H1 (cell line): ENCODE measurements around the gene BORA. TPM values are rescaled to one million over a fixed set of nuclear protein-coding genes. Genes with fewer than 3 reads are reported as not detected.

Source experiments
- CTCF ChIA-PET: fragments of 300-600 bp; sonication (Branson Sonifier 250); formaldehyde crosslinking; loops from one replicate; lab custom pipeline; 2021; ENCODE audit not compliant: partially characterized antibody; lab: Charles Lee
- POLR2A ChIA-PET: fragments of 300-600 bp; sonication (Branson Sonifier 250); formaldehyde crosslinking; loops from one replicate; lab custom pipeline; 2021; ENCODE audit warnings: inconsistent platforms; ENCODE audit not compliant: partially characterized antibody; lab: Charles Lee
- DNase-seq, 2 experiments: peaks; one replicate each; pipeline versions ENCODE4 v3.0.0 to v3.0.0-alpha.2; 2010 to 2022; ENCODE audit warnings: low spot score in 2 of 2, low read depth in 1 of 2, mixed read lengths in 1 of 2
- FAIRE-seq: peaks from 2 replicates; lab custom pipeline; 2011; peaks lifted over from hg19 to GRCh38; lab: Jason Lieb, UNC
- H2AFZ ChIP-seq: 2 replicates; pipeline ENCODE4 v1.8.1; 2012; ENCODE audit warnings: low read length, inconsistent platforms
- H2AK5ac ChIP-seq: 2 replicates; pipeline ENCODE4 v1.6.1; 2013; ENCODE audit warnings: low read depth, low read length
- H2BK120ac ChIP-seq: replicated peaks from 2 replicates; pipeline ENCODE3; 2013; ENCODE audit warnings: low read depth, low read length, inconsistent platforms
- H2BK12ac ChIP-seq: 2 replicates; pipeline ENCODE4 v1.6.1; 2013; ENCODE audit warnings: low read depth, low read length
- H2BK15ac ChIP-seq: 2 replicates; pipeline ENCODE4 v1.6.1; 2013; ENCODE audit warnings: low read length
- H2BK20ac ChIP-seq: 2 replicates; pipeline ENCODE4 v1.6.1; 2013; ENCODE audit warnings: low read length
- H2BK5ac ChIP-seq: 2 replicates; pipeline ENCODE4 v1.6.1; 2013; ENCODE audit warnings: low read depth, low read length
- H3K14ac ChIP-seq: 2 replicates; pipeline ENCODE4 v1.6.1; 2013; ENCODE audit warnings: inconsistent platforms; ENCODE audit not compliant: insufficient read length
- H3K18ac ChIP-seq: 2 replicates; pipeline ENCODE4 v1.6.1; 2013; ENCODE audit warnings: low read length; ENCODE audit errors: extremely low read depth
- H3K23ac ChIP-seq: 2 replicates; pipeline ENCODE4 v1.6.1; 2013; ENCODE audit warnings: inconsistent platforms; ENCODE audit not compliant: insufficient read length
- H3K23me2 ChIP-seq: 2 replicates; pipeline ENCODE4 v1.6.1; 2013; ENCODE audit warnings: low read depth, low read length
- H3K27ac ChIP-seq: 2 replicates; pipeline ENCODE4 v1.6.1; 2011; ENCODE audit warnings: low read depth, low read length, inconsistent platforms
- H3K27me3 ChIP-seq, 4 experiments: replicated peaks in 1 of 4; 1 replicate in 1 of 4; 2 replicates in 3 of 4; pipeline versions ENCODE4 v1.6.1 to v1.8.1; 2011 to 2013; ENCODE audit warnings: low read length in 3 of 4, mild to moderate bottlenecking in 3 of 4, inconsistent platforms in 2 of 4, mixed read lengths in 2 of 4, moderate library complexity in 1 of 4; ENCODE audit not compliant: control insufficient read depth in 3 of 4, insufficient read depth in 3 of 4; ENCODE audit errors: extremely low read depth in 1 of 4
- H3K36me3 ChIP-seq, 4 experiments: 2 replicates each; pipeline versions ENCODE4 v1.6.1 to v1.8.1; 2011 to 2013; ENCODE audit warnings: mild to moderate bottlenecking in 4 of 4, low read length in 3 of 4, moderate library complexity in 2 of 4, control low read depth in 1 of 4, inconsistent platforms in 1 of 4; ENCODE audit not compliant: insufficient read depth in 4 of 4, control insufficient read depth in 2 of 4
- H3K4ac ChIP-seq: replicated peaks from 2 replicates; pipeline ENCODE3; 2013; ENCODE audit warnings: low read length, low read depth, mixed read lengths, inconsistent platforms; ENCODE audit not compliant: insufficient read length
- H3K4me1 ChIP-seq, 4 experiments: replicated peaks in 1 of 4; 1 replicate in 1 of 4; 2 replicates in 3 of 4; pipeline versions ENCODE4 v1.6.1 to v1.8.1; 2011 to 2013; ENCODE audit warnings: low read length in 3 of 4, inconsistent platforms in 2 of 4, mixed read lengths in 1 of 4; ENCODE audit not compliant: insufficient read depth in 4 of 4, control insufficient read depth in 3 of 4
- H3K4me2 ChIP-seq, 2 experiments: 2 replicates each; pipeline versions ENCODE4 v1.6.1 to v1.8.1; 2011 to 2013; ENCODE audit warnings: low read depth in 2 of 2, low read length in 2 of 2, control low read depth in 1 of 2, inconsistent platforms in 1 of 2, mild to moderate bottlenecking in 1 of 2; ENCODE audit not compliant: insufficient read depth in 1 of 2
- H3K4me3 ChIP-seq, 4 experiments: fragments of 200-600, 300-600 bp in 1 of 4; sonication (generic), shearing (Covaris generic), sonication (Bioruptor Twin) in 1 of 4; 2 replicates each; pipeline versions ENCODE4 v1.5.1 to v1.8.1; 2011 to 2016; ENCODE audit warnings: low read length in 4 of 4, low read depth in 3 of 4, control low read depth in 2 of 4, inconsistent platforms in 2 of 4, mild to moderate bottlenecking in 2 of 4, mixed read lengths in 1 of 4, moderate library complexity in 1 of 4; ENCODE audit not compliant: insufficient read depth in 2 of 4; ENCODE audit errors: extremely low read depth in 1 of 4
- H3K56ac ChIP-seq: replicated peaks from 2 replicates; pipeline ENCODE3; 2013; ENCODE audit warnings: low read depth, mild to moderate bottlenecking, mixed read lengths, low read length, inconsistent platforms; ENCODE audit not compliant: insufficient read length
- H3K79me1 ChIP-seq: 2 replicates; pipeline ENCODE4 v1.6.1; 2013; ENCODE audit warnings: low read depth, low read length, control low read depth
- H3K79me2 ChIP-seq, 2 experiments: 2 replicates each; pipeline versions ENCODE4 v1.6.1 to v1.8.1; 2012 to 2013; ENCODE audit warnings: low read length in 2 of 2, mild to moderate bottlenecking in 2 of 2, inconsistent platforms in 1 of 2; ENCODE audit not compliant: insufficient read depth in 2 of 2, control insufficient read depth in 1 of 2
- H3K9ac ChIP-seq, 4 experiments: replicated peaks in 1 of 4; 1 replicate in 1 of 4; 2 replicates in 3 of 4; pipeline versions ENCODE4 v1.6.1 to v1.8.1; 2011 to 2013; ENCODE audit warnings: low read depth in 3 of 4, low read length in 3 of 4, control low read depth in 2 of 4, mild to moderate bottlenecking in 2 of 4, moderate library complexity in 2 of 4, inconsistent platforms in 1 of 4; ENCODE audit errors: extremely low read depth in 1 of 4
- H3K9me3 ChIP-seq, 2 experiments: 2 replicates each; pipeline versions ENCODE4 v1.6.1 to v1.8.1; 2012 to 2013; ENCODE audit warnings: mild to moderate bottlenecking in 2 of 2, moderate library complexity in 2 of 2, control low read depth in 1 of 2, inconsistent platforms in 1 of 2, low read depth in 1 of 2, low read length in 1 of 2, mixed read lengths in 1 of 2; ENCODE audit not compliant: insufficient read depth in 2 of 2
- H4K20me1 ChIP-seq, 2 experiments: replicated peaks in 1 of 2; 2 replicates each; pipeline versions ENCODE3 to v1.8.1; 2011 to 2013; ENCODE audit warnings: inconsistent platforms in 2 of 2, low read length in 2 of 2, mild to moderate bottlenecking in 1 of 2; ENCODE audit not compliant: insufficient read depth in 2 of 2, control insufficient read depth in 1 of 2
- H4K5ac ChIP-seq: 2 replicates; pipeline ENCODE4 v1.6.1; 2013; ENCODE audit warnings: low read length, low read depth, mixed read lengths, inconsistent platforms; ENCODE audit not compliant: insufficient read length
- H4K8ac ChIP-seq: 2 replicates; pipeline ENCODE4 v1.8.0; 2013; ENCODE audit warnings: mild to moderate bottlenecking, moderate library complexity, low read length, inconsistent platforms; ENCODE audit not compliant: insufficient read depth; ENCODE audit errors: extremely low read depth
- H4K91ac ChIP-seq: replicated peaks from 2 replicates; pipeline ENCODE3; 2013; ENCODE audit warnings: low read length, mixed read lengths, inconsistent platforms; ENCODE audit not compliant: insufficient read length
- ASH2L ChIP-seq: fragments of 200-600, 300-600 bp; sonication (generic); IDR thresholded peaks from one replicate; pipeline ENCODE4 v1.7.1; 2017; ENCODE audit warnings: low read length
- CBX8 ChIP-seq: fragments of 300-800, 300-1000 bp; sonication (generic); IDR thresholded peaks from 2 replicates; pipeline ENCODE4 v1.7.1; 2016; ENCODE audit warnings: low read depth, low read length, borderline replicate concordance
- CEBPB ChIP-seq: IDR thresholded peaks from 2 replicates; pipeline ENCODE4 v1.6.1; 2012; ENCODE audit warnings: low read depth, low read length
- GTF2F1 ChIP-seq: IDR thresholded peaks from 2 replicates; pipeline ENCODE4 v1.6.1; 2012; ENCODE audit warnings: low read depth, low read length, improper control_type of control experiment, borderline replicate concordance
- HDAC6 ChIP-seq: IDR thresholded peaks from one replicate; pipeline ENCODE4 v1.7.1; 2012; ENCODE audit warnings: low read depth, mild to moderate bottlenecking, inconsistent platforms, low read length, moderate library complexity
- NRF1 ChIP-seq: IDR thresholded peaks from 2 replicates; pipeline ENCODE4 v1.6.1; 2011; ENCODE audit warnings: mild to moderate bottlenecking, low read depth, low read length, improper control_type of control experiment
- RFX5 ChIP-seq: IDR thresholded peaks from 2 replicates; pipeline ENCODE4 v1.6.1; 2011; ENCODE audit warnings: low read depth, low read length, improper control_type of control experiment, borderline replicate concordance
- TAF1 ChIP-seq: IDR thresholded peaks from 2 replicates; pipeline ENCODE4 v1.6.1; 2011; ENCODE audit warnings: mild to moderate bottlenecking, low read depth, low read length
- ZNF274 ChIP-seq: IDR thresholded peaks from 2 replicates; pipeline ENCODE4 v1.7.0; 2012; ENCODE audit warnings: low read length, borderline replicate concordance; ENCODE audit errors: extremely low read depth
- WGBS, 2 experiments: shearing (Covaris generic) in 1 of 2; methylation state at CpG; one replicate each; pipeline versions ENCODE4 v1.1.6 to v1.1.7; 2013 to 2015; ENCODE audit warnings: low lambda C conversion rate in 2 of 2, mixed read lengths in 2 of 2, inconsistent platforms in 1 of 2, low coverage in 1 of 2, missing lambda C conversion rate in 1 of 2; ENCODE audit not compliant: insufficient replicate concordance in 2 of 2, insufficient coverage in 1 of 2, insufficient read length in 1 of 2; ENCODE audit errors: extremely low coverage in 1 of 2, missing lambda C conversion rate in 1 of 2; 5-methylcytosine and 5-hydroxymethylcytosine counted together
- polyA plus RNA-seq, 7 experiments: library from polyadenylated mRNA; depleted of rRNA in 3 of 7; stranded (reverse) in 5 of 7; unstranded in 2 of 7; fragments of >200 nt in 5 of 7; fragments of 200-250 nt in 2 of 7; gene quantifications; 1 replicate in 5 of 7; 2 replicates in 1 of 7; 4 replicates in 1 of 7; pipeline versions ENCODE4 v1.2.1 to v1.2.3, GENCODE V29; 2011 to 2013; ENCODE audit warnings: missing spikeins in 2 of 7, mixed read lengths in 2 of 7
- total RNA-seq: library from RNA; stranded (reverse); fragmentation: NEBNext Ultra II Directional; extraction: Animal tissue kit (Norgen Biotek cat#: 25700); gene quantifications from 2 replicates; pipeline ENCODE4 v1.2.1, GENCODE V29; 2021
- TF ChIP-seq, protein P1 (sequence below): IDR thresholded peaks from 2 replicates; pipeline ENCODE4 v1.6.1; 2011; ENCODE audit warnings: low read length, improper control_type of control experiment
- TF ChIP-seq, protein P2 (sequence below): IDR thresholded peaks from 2 replicates; pipeline ENCODE4 v1.6.1; 2011; ENCODE audit warnings: low read depth, mild to moderate bottlenecking, low read length; ENCODE audit not compliant: insufficient read depth

The BORA gene
- total and polyA plus RNA-seq, 2 of the 8 experiments (the other 6 are each of a cell fraction or from before 2014, with no cell fraction given), result 4.9 to 12.9 TPM

DNA sequence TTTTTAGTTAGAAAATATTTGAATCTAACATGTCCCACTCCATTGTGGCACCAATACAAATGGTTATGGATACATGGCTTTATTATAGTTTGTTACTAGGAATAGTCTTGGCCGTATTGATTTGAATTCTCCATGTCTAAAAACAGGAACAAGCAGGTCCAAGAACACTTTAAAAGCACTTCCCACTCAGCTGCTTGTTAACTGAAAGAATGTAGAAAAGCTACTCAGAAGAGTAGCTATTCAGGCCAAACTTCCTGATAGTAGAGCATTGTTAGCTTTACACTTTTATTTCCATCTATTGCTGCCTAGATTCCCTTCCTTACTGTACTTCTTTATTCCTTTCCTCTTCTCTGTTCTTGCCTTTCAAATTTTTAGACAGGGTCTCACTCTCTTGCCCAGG, 61.1 kb downstream of the BORA start:
- CTCF ChIA-PET, result interaction anchor here (0.7 kb wide), 1 partner anchor 1309 kb away, joined by 3 read pairs; no protein-coding TSS in a partner anchor

More for the DNA sequence above, 61.1 kb downstream of the BORA start:
- Histone ChIP-seq H3K23ac (no peak overlapping the region), H3K79me2 (peaks cover 0 to 14% of the 10 kb centered on the region in 2 experiments; a peak in 2 of 4 replicates), H3K4ac (no peak overlapping the region), H4K5ac (no peak overlapping the region), H2BK20ac (no peak overlapping the region), H3K79me1 (no peaks in the 10 kb centered on the region), H3K27me3 (no peaks in the 10 kb centered on the region), H2BK5ac (no peak overlapping the region), H3K4me1 (no peaks in the 10 kb centered on the region), H3K9me3 (no peaks in the 10 kb centered on the region), H2BK120ac (no peak overlapping the region), H3K14ac (no peak overlapping the region), H3K56ac (no peak overlapping the region), H2BK15ac (no peak overlapping the region), H3K4me3 (no peak overlapping the region), H2BK12ac (no peak overlapping the region), H3K23me2 (no peaks in the 10 kb centered on the region), H2AFZ (no peak overlapping the region), H4K8ac (no peak overlapping the region), H3K27ac (no peak overlapping the region), H3K9ac (no peak overlapping the region), H3K36me3 (peaks cover 0 to 22% (median 2%) of the 10 kb centered on the region in 4 experiments; a peak in 4 of 8 replicates), H4K91ac (no peak overlapping the region), H3K4me2 (no peak overlapping the region), H2AK5ac (no peak overlapping the region), H3K18ac (no peak overlapping the region), H4K20me1 (no peaks in the 10 kb centered on the region)
- POLR2A ChIA-PET, result no interaction called here
- TF ChIP-seq GTF2F1 (no peak), RFX5 (no peak), CBX8 (no peak), ZNF274 (no peak), CEBPB (no peak), ASH2L (no peak), NRF1 (no peak), HDAC6 (no peak), TAF1 (no peak)
- TF ChIP-seq, protein P1, sequence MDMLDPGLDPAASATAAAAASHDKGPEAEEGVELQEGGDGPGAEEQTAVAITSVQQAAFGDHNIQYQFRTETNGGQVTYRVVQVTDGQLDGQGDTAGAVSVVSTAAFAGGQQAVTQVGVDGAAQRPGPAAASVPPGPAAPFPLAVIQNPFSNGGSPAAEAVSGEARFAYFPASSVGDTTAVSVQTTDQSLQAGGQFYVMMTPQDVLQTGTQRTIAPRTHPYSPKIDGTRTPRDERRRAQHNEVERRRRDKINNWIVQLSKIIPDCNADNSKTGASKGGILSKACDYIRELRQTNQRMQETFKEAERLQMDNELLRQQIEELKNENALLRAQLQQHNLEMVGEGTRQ, result no peak
- TF ChIP-seq, protein P2, sequence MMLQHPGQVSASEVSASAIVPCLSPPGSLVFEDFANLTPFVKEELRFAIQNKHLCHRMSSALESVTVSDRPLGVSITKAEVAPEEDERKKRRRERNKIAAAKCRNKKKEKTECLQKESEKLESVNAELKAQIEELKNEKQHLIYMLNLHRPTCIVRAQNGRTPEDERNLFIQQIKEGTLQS, result no peak
- DNase-seq, result no peak
- 91% methylated on average over 1 of the region's 1 CpG; no CpG with 5 or more reads in 1 of the 2 experiments for WGBS, 2 experiments
- FAIRE-seq, result no peak
